Cortex of kidney (tissue), 1 donor: ENCODE results near the gene HRH3.

Experiments used
- DNase-seq: peaks from one replicate; lab custom pipeline; 2025; lab: John Stamatoyannopoulos, UW

The HRH3 gene

DNA sequence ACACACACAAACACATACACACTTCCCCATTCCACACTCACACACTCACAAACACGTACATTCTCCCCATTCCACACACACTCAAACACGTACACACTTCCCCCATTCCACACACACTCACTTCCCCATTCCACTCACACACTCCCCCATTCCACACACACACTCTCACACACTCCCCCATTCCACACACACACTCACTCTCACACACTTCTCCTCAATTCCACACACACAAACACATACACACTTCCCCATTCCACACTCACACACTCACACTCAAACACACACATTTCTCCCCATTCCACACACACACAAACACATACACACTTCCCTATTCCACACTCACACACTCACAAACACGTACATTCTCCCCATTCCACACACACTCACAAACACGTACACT, 9.6 kb upstream of the HRH3 start:
- no peak for DNase-seq

DNA sequence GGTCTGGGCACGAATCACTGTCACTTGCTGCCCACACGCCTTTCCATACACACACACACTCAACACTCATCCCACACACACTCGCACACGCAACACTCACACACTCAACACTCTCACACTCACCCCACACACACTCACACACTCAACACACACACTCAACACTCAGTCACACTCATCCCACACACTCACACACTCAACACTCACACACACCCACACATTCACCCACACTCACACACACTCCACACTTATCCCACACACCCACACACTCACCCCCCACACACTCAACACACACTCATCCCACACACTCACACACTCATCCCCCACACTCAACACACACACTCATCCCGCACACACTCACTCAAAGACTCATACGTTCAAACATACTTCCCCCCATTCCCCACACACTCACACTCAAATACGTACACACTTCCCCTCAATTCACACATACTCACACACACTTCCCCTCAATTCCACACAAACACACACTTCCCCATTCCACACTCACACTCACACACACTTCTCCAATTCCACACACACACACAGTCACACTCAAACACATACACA, 9.0 kb upstream of the HRH3 start:
- no peak for DNase-seq

DNA sequence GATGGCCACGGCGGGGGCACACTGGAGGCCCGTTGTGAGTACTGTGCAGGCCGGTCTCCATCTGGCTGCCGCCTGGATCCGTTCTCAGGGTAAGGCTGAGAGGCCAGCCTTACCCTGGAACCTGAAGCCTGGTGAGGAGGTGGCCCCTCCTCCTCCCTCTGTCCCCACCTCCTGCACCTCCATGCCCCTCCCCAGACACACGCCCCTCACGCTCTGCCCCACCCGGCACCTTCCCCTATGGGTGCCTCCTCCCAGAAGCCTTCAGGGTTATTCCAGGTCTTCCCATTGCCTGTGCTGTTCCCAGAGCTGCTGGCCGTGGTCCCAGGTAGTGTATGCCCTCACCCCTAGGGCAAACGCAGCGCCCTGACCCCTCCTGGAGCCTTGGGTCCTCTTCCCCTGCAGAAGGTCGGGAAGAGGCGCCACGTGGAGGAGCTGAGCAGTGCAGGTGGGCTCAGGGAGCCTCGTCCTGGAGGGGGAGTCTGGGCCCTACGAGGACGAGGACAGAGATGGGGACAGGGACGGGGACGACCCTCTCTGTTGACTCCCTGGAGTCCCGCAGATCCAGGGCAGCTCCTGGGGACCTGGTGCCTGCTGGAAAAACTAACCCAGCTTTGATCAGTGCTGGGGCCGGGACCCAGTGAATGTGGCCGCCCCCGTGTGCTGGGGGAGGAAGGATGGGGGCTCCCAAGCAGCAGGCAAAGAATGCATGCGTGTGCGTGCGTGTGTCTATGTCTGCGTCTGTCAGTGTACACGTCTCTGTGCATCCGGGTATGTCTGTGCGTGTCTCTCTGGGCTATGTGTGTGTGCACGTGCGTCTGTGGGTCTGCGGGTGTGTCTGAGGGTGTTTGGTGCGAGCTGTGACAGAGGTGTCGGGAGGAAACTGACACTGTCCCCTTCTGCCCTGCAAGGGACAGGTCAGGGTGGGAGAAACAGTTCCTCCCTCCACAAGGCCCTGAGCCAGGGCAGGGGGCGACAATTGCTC, 8.2 kb upstream of the HRH3 start:
- DNase-seq = no peak

- DNase-seq = no peak
Observed at GRCh38 chr20:62227591-62227976, 7.5 kb upstream of the HRH3 start.

- no peak for DNase-seq
Observed at GRCh38 chr20:62226707-62227590, 6.9 kb upstream of the HRH3 start.

GRCh38 chr20:62225820-62226635, 6.0 kb upstream of the HRH3 start:
- DNase-seq = no peak

DNA sequence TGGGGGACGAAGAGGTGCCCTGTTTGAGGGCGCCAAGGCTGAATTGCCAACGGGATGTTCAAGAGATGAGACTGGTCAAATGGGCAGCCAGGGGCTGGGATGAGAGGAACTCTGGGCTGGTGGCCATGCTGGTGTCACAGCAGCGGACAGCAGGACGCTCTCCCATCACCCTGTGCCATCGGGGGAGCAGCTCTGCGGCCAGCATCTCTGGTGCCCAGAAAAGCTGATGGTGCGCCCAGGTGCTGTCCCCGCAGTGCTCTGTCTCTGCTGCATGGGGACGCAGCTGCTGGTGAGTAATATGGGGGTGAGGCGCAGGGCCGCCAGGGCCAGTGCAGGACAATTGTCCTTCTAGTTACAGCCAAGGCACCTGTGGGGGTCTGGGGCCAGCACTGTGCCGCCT, 4.9 kb upstream of the HRH3 start:
- DNase-seq = no peak

- DNase-seq = no peak
Observed at GRCh38 chr20:62224113-62224855, 4.2 kb upstream of the HRH3 start.

DNA sequence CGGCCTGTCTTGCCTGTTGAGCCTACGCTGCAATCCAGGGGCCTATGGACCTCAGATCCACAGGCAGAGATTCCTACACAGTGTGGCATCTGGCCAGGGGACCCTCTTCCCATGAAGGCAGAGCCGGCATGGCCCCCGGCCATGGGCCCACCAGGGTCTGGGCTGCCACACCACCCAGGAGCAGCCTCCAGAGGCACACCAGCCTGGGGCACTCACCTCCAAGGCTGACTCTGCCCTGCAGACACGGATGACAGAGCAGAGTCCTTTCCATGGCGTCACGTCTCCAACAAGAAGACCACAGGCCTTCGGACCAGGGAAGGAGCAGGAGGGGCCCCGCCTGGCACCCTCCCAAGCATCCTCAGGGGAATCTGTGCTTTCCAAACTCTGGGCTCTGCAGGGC, 3.5 kb upstream of the HRH3 start:
- DNase-seq = no peak

DNA sequence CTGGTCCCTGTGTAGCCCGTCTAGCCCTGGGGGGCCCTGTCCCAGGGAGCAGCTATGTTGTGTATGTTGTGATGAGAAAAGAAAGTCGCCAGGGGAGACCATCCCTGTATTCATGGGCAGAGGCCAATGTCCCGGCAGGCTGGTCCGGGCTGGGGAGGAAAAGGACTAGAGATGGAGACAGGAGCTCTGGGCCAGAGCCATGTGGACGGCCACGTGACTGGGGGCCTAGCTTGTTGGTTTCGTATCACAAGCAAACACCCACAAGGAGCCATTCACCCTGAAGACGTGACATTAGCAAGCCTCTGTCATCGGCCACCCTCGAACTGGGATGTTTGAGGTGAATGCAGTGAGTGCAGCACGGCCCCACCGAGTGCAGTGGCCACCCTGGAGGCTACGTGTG, 2.9 kb upstream of the HRH3 start:
- DNase-seq = no peak

DNA sequence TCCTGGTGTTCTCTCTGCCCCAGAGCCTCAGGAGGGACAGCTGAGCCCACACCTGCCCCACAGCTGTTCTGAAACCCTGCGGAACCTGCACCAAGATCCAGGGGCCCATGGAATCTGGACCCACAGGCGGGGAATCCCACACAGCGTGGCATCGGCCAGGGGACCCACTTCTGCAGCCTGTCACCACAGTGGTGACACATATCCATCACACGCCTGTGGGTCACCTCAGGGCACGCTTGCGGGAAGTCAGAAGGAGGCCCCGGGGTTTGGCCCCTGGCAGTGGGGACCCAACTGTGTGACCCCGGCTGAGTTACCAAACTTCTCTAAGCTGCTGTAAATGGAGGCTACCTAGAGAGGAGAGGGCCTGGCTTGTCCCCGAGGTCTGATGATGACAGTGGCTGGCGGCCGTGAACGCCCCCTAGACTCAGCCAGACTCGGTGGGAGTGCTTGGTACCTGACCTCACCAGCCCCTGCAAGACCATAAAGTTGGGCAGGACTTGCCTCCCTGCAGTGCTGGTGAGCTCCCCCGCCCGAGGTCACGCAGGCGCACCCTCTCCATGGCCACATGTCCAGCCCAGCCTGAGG, 2.3 kb upstream of the HRH3 start:
- DNase-seq = no peak

- DNase-seq = no peak
Observed at GRCh38 chr20:62220666-62221568, 839 bp upstream of the HRH3 start.

DNA sequence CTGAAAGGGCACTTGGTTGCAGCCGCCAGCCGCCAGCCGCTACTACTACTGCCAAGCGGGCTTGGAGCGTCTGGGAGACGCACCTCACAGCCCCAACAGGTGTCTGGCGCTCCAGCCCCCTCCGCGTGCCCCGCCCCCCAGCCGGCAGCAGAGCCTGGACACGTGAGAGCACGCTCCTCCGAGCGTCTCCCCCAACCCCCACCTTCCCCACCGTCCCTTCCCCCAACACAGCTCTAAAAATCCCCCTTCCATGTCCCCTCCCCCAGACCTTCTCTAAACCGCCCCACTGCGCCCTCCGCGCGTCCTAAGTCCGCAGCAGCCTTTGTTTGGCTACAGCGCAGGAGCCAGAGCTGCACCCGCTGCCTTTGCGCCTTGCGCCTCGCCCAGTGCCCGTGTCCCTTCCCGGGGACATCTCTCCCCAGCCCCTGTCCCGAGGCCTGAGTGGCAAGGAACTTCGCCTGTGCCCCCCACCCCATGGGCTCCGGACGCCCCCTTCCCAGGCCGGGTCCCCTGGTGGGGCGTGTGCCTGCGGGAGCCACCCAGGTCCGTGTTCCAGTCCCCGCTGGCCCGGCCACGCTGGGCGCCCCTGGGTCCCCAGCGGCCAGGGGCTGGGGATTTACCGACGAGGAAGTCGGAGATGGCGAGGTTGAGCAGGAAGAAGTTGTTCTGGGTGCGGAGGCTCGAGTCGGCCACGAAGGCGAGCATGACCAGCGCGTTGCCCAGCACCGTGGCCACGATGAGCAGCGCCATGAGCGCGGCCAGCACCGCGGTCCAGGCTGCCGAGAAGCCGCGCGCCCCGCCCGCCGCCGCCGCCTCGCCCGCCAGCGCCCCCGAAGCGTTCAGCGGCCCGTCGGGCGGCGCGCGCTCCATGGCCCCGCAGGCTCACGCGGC, 732 bp downstream of the HRH3 start:
- no peak for DNase-seq

GRCh38 chr20:62217913-62218773, 1.9 kb downstream of the HRH3 start:
- DNase-seq = no peak

- DNase-seq = no peak
Observed at GRCh38 chr20:62216636-62217566, 3.2 kb downstream of the HRH3 start.

- no peak for DNase-seq
Observed at GRCh38 chr20:62215991-62216635, 4.0 kb downstream of the HRH3 start.
